Kidney (tissue), 14 donors: Measurements from ENCODE around the gene FAM118A. TPM values are rescaled to one million over a fixed set of nuclear protein-coding genes. Genes with fewer than 3 reads are reported as not detected.
"Not testable (repeated sequence)": the region's sequence is repeated elsewhere in the genome, so short reads cannot be mapped to it uniquely, and the experiment has no call there.

Experiments used
- DNase-seq, 5 donors: peaks; one replicate each; pipeline ENCODE4 v3.0.0-alpha.2; 2013 to 2020
- FAIRE-seq: peaks from 2 replicates; lab custom pipeline; 2012; peaks lifted over from hg19 to GRCh38; lab: Jason Lieb, UNC
- H3K27ac ChIP-seq, 2 donors: one replicate each; pipeline ENCODE4 v1.7.0; 2013; ENCODE audit warnings: low read depth in 2 of 2, low read length in 2 of 2, inconsistent platforms in 1 of 2
- H3K27me3 ChIP-seq: one replicate; pipeline ENCODE4 v1.7.1; 2013; ENCODE audit warnings: low read length, inconsistent platforms; ENCODE audit not compliant: control insufficient read depth, insufficient read depth
- H3K36me3 ChIP-seq, 3 donors: one replicate each; pipeline versions ENCODE4 v1.7.0 to v1.7.1; 2013; ENCODE audit warnings: low read length in 3 of 3, control low read depth in 1 of 3, inconsistent platforms in 1 of 3; ENCODE audit not compliant: insufficient read depth in 3 of 3, control insufficient read depth in 2 of 3
- H3K4me1 ChIP-seq, 3 donors: one replicate each; pipeline versions ENCODE4 v1.7.0 to v1.7.1; 2013; ENCODE audit warnings: low read length in 3 of 3, inconsistent platforms in 1 of 3, low read depth in 1 of 3; ENCODE audit not compliant: control insufficient read depth in 2 of 3, insufficient read depth in 2 of 3
- H3K4me3 ChIP-seq, 3 donors: one replicate each; pipeline versions ENCODE4 v1.7.0 to v1.8.1; 2013; ENCODE audit warnings: low read length in 3 of 3, control low read depth in 1 of 3, inconsistent platforms in 1 of 3
- H3K9ac ChIP-seq, 3 donors: one replicate each; pipeline versions ENCODE4 v1.7.0 to v1.7.1; 2013; ENCODE audit warnings: low read length in 3 of 3, control low read depth in 1 of 3, inconsistent platforms in 1 of 3
- H3K9me3 ChIP-seq, 3 donors: one replicate each; pipeline versions ENCODE4 v1.7.0 to v1.7.1; 2013; ENCODE audit warnings: low read length in 3 of 3, control low read depth in 1 of 3, inconsistent platforms in 1 of 3; ENCODE audit not compliant: control insufficient read depth in 2 of 3, insufficient read depth in 1 of 3
- intact Hi-C: fragments of 100-400 bp; cut with DNase I; formaldehyde crosslinking; loops from one replicate; pipeline ENCODE4 v1.11.1; 2022
- polyA plus RNA-seq: library from polyadenylated mRNA; stranded (reverse); fragments of 350-450 nt; fragmentation: Illumina TruSeq; extraction: RNeasy Lipid Tissue Mini Kit (QIAGEN cat#74804); gene quantifications from one replicate; pipeline ENCODE4 v1.2.3, GENCODE V29; 2014; ENCODE audit warnings: low read depth, low replicate concordance; ENCODE audit not compliant: insufficient read depth
- total RNA-seq: library from RNA; stranded (reverse); fragmentation: NEBNext Ultra II Directional; extraction: Animal tissue kit (Norgen Biotek cat#: 25700); gene quantifications from one replicate; pipeline ENCODE4 v1.2.1, GENCODE V29; 2021
- TF ChIP-seq, protein P1 (sequence below): IDR thresholded peaks from 3 replicates; pipeline ENCODE4 v1.5.1; 2012; ENCODE audit warnings: mild to moderate bottlenecking, moderate library complexity, borderline replicate concordance; ENCODE audit not compliant: insufficient read depth; ENCODE audit errors: extremely low read depth
- donor health status: control.
- donor health status: control.
- donor health status: control.
- donor health status: control.
- donor health status: control.
- donor health status: DM: yes; HTN: yes; CAD: no.
- donor health status: Normal renal cell carcinoma (clear cell type).

Gene FAM118A
- total and polyA plus RNA-seq, 2 donors from 2014 or later = 5.7 to 13.0 TPM

- intact Hi-C loops = no loop called here
- Histone ChIP-seq H3K4me1 (peaks cover 0 to 2% (median 2%) of the 10 kb centered on the region in 3 donors), H3K27me3 (no peaks in the 10 kb centered on the region), H3K27ac (no peak overlapping the region), H3K9ac (no peak overlapping the region), H3K4me3 (no peak overlapping the region), H3K9me3 (peaks cover 0 to 1% (median 0%) of the 10 kb centered on the region in 3 donors), H3K36me3 (no peaks in the 10 kb centered on the region)
- FAIRE-seq = no peak
- TF ChIP-seq, protein P1, sequence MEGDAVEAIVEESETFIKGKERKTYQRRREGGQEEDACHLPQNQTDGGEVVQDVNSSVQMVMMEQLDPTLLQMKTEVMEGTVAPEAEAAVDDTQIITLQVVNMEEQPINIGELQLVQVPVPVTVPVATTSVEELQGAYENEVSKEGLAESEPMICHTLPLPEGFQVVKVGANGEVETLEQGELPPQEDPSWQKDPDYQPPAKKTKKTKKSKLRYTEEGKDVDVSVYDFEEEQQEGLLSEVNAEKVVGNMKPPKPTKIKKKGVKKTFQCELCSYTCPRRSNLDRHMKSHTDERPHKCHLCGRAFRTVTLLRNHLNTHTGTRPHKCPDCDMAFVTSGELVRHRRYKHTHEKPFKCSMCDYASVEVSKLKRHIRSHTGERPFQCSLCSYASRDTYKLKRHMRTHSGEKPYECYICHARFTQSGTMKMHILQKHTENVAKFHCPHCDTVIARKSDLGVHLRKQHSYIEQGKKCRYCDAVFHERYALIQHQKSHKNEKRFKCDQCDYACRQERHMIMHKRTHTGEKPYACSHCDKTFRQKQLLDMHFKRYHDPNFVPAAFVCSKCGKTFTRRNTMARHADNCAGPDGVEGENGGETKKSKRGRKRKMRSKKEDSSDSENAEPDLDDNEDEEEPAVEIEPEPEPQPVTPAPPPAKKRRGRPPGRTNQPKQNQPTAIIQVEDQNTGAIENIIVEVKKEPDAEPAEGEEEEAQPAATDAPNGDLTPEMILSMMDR = no peak
- DNase-seq = no peak
Measured at GRCh38 chr22:45294030-45294429, 15.7 kb upstream of the FAM118A start.

DNA sequence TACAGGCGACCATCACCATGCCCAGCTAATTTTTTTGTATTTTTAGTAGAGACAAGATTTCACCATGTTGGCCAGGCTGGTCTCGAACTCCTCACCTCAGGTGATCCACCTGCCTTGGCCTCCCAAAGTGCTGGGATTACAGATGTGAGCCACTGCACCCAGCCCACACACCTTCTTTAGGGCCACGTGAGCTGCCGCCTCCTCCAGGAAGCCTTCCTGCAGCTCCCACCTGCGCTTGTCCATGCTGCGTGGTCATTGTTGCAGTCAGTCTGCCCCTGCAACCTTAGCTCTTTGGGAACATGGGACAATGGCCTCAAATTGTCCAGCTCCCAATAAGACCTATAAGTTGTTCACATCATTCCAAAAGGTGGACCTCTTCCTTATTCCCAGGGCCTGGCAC is 14.7 kb upstream of the FAM118A start:
- H3K4me1 ChIP-seq, H3K9me3 ChIP-seq, H3K27ac ChIP-seq, H3K4me3 ChIP-seq, intact Hi-C loops, H3K27me3 ChIP-seq, H3K36me3 ChIP-seq, FAIRE-seq, H3K9ac ChIP-seq, DNase-seq: not testable (repeated sequence)

- DNase-seq (no peak), FAIRE-seq (no peak)
- peaks cover 0 to 1% (median 0%) of the 10 kb centered on the region in 3 donors for H3K9me3 ChIP-seq
- TF ChIP-seq, protein P1 = no peak
- H3K27me3 ChIP-seq = no peaks in the 10 kb centered on the region
- H3K4me3 ChIP-seq = no peak overlapping the region
- peaks cover 0 to 2% (median 0%) of the 10 kb centered on the region in 3 donors for H3K4me1 ChIP-seq
- H3K9ac ChIP-seq = no peak overlapping the region
- H3K27ac ChIP-seq = no peak overlapping the region
- intact Hi-C loops = no loop called here
- no peaks in the 10 kb centered on the region for H3K36me3 ChIP-seq
Measured at GRCh38 chr22:45295492-45295891, 14.2 kb upstream of the FAM118A start.

DNA sequence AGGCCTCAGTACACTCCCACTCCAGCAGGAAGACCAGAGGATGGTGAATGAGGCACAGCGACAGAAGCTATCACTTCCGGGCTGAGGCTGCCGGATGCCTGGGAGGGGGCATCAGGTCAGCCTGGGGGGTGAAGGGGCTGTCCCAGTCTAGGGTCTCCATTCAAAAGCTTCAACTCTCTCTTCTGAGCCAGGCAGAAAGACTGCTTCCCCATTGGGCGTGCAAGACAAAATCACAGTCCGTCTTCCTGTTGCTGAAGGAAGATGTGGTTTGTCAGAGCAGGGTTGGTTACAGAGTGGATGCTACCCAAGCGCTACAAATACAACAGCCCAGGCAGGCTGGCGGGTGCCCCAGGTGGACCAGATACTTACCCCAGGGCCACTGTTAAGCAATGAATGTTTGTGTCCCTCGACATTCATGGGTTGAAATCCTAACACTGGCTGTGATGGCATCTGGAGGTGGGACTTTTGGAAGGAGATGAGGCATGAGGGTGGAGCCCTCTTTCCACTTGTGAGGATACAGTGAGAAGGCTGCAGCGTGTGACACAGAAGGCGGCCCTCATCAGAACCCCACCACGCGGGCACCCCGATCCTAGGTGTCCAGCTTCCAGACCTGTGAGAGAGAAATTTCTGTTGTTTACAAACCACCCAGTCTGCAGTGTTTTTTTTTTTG is 13.0 kb upstream of the FAM118A start:
- H3K9ac ChIP-seq = no peak overlapping the region
- TF ChIP-seq, protein P1 = no peak
- H3K4me1 ChIP-seq = no peaks in the 10 kb centered on the region
- no peaks in the 10 kb centered on the region for H3K36me3 ChIP-seq
- no peaks in the 10 kb centered on the region for H3K27me3 ChIP-seq
- H3K9me3 ChIP-seq = no peaks in the 10 kb centered on the region
- H3K4me3 ChIP-seq = no peak overlapping the region
- DNase-seq = no peak
- no peak overlapping the region for H3K27ac ChIP-seq
- no peak for FAIRE-seq
- intact Hi-C loops = no loop called here
